HG03442 (cell line): Measurements from ENCODE around the gene CC2D2A.

ENCODE experiments used
- ATAC-seq: cut with Tn5 transposase; IDR thresholded peaks from one replicate; pipeline ENCODE4 v1.9.1; 2021; ENCODE audit warnings: mild to moderate bottlenecking, moderate library complexity; ENCODE audit not compliant: unreplicated experiment

Gene CC2D2A

GRCh38 chr4:15552557-15553362 lies 83.1 kb downstream of the CC2D2A start:
- no peak for ATAC-seq

GRCh38 chr4:15556511-15557092 lies 86.9 kb downstream of the CC2D2A start:
- no peak for ATAC-seq

- ATAC-seq = no peak
Observed at GRCh38 chr4:15557786-15558550, 88.3 kb downstream of the CC2D2A start.

DNA sequence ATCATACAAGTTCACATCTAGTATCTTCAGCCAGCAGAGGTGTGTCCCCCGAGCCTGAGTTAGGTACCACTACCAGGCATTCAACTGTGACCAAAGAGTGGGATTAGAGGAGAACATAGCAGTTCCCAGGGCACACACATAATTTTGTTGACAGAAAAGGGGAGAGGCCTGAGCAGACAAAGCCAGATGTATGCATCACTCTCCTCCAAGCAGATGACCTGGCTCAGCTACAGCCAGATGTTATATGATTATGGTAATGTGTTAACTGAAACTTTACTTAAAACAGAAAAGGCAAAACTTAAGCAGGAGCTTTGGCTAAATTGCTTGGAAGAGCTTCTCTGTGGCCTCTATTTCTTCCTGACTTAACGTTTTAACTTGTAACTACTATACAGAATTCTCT lies 88.9 kb downstream of the CC2D2A start:
- ATAC-seq = no peak

- no peak for ATAC-seq
Observed at GRCh38 chr4:15562114-15562513, 92.4 kb downstream of the CC2D2A start.

DNA sequence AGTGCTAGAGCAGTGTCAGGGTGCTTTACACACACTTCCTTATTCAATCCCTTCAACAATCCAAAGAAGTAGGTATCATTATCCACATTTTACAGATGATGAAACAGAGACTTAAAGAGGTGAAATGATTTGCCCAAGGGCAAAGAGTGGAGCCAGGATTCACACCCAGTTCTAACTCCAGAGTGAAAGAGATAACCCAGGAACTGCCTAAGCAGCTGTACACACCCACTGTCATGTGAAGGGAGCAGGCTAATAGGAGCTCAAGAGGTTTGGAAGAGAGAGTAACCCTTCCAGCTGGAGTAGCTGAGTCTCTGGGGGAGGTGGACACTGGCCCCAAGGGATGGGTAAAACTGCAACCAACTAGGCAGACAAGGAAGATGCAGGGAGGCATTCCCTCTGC lies 92.9 kb downstream of the CC2D2A start:
- ATAC-seq = no peak

DNA sequence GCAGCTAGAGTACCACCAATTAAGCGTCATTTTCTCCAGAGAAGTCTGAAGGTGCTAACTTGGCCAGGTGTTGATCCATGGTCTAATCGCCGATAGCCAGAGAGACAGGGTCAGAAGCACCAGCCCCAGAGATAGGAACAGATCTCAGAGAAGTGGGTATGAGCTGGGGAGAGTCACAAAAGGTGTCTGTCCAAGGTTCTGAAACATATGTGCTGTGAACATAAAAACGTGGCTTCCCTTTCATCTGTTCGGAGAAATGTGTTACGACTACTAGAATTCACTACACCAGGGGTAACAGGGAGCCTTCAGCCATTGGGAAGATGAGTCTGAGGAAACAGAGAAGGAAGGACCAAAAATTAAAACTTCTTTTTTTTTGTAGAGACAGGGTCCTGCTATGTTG lies 94.2 kb downstream of the CC2D2A start:
- no peak for ATAC-seq

GRCh38 chr4:15568821-15569220 lies 99.1 kb downstream of the CC2D2A start:
- ATAC-seq = no peak

DNA sequence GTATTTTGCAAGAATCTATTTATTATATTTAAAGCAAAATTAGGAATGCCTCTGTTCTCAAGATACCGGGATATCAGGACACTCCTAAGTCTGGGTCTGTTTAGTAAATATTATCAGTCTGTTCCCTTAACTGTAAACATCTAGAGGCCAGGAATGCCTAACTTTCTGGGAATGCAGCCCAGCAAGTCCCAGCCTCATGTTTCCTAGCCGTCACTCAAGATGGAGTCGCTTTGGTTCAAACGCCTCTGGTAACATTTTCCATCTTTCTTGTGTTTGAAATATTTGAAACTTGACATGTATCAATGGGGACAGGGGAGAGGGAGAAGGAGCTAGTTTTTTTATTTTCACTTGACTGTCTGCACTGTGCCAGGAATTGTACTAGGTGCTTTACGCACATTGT lies 100.1 kb downstream of the CC2D2A start:
- ATAC-seq = no peak

DNA sequence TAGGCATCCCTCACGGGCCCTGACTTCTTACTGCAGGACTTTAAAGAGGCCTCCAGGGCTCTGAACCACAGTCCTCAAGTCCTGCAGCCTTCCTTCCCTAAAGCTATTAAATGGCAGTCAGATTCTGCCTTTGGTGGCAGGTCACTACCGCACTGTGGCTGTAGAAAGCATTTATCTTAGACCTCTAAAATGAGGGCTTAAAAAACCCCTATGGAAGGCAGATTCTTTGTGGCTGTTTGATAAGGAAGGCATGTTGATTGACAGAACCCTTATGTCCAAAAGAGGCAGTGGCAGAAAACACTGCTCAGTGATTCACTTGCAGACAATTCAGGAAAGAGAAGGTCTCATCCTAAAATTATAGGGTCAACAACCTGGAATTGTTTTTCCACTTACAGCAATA lies 106.3 kb downstream of the CC2D2A start:
- no peak for ATAC-seq

DNA sequence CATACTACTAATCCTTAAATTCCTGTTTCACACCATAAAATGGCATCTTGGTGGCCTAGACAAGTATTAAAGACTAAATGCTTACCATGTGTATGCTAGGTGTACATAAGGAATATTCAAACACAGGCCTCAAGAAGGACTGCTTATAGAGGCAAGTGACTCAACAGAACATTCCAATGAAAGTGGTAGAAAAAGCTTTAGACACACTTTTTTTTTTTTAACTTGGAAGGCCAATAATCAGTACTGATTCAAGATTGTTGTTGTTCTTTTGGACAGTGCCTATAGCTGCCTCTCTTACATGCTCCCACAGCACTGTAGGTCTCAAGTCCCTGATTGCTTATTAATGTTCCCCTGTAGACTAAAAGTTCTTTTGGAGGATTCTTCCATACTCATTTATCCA lies 107.8 kb downstream of the CC2D2A start:
- ATAC-seq = no peak

DNA sequence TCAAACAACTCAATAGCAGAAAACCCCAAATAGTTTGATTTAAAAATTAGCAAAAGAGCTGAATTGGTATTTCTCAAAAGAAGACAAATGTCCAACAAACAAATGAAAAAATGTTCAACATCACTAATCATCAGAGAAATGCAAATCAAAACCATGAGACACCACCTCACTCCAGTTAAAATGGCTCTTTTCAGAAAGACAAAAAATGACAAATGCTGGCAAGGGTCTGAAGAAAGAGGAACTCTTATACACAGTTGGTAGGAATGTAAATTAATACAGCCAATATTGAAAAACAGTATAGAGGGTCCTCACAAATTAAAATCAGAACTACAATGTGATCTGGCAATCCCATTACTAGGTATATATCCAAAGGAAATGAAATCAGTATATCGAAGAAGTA lies 115.1 kb downstream of the CC2D2A start:
- ATAC-seq = no peak

DNA sequence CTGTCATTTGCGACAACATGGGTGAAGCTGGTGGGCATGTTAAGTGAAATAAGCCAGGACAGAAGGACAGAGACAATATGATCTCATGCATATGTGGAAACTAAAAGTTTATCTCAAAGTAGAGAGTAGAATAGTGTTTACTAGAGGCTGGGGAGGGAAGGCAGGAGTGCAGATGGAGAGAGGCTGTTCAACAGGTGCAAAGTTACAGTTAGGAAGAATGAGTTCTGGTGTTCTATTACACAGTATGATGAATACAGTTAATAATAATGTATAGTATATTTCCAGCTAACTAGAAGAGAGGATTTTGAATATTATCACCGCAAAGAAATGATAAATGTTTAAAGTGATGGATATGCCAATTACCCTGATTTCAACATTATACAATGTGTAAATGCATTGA lies 115.6 kb downstream of the CC2D2A start:
- ATAC-seq = no peak

GRCh38 chr4:15586066-15586465 lies 116.4 kb downstream of the CC2D2A start:
- ATAC-seq = no peak

DNA sequence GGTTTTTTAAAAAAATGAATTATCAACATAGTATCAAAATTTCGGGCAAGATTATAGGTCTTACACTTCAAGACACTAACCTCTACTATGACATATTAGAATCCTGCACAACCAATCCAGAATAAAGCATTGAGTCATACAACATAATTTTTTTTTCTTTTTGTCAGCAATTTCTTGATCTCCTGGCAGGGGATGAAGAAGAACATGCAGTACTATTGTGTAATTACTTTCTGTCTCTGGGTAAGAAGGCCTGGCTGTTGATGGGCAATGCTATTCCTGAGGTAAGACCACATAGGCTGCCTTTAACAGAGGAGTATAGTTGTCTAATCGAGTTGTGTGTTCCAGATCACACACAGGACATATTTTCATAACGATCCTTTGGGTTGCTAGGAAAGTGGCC lies 118.0 kb downstream of the CC2D2A start:
- ATAC-seq = no peak

DNA sequence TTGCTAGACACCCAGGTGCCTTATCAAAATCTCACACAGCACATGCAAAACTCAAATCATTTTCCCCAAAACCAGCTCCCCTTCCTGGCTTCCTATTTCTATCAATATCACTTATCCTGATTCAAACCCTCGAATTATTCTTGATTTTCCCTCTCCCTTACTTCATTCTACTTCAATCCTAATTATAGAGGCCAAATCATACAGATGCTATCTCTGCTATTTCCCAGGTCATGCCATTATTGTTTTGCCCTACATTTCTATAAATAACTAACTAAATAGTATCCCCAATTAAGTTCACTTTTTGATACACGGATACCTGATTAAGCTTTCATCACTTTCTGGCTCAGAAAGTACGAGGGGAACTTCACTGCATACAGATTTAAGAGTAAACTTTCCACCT lies 123.1 kb downstream of the CC2D2A start:
- no peak for ATAC-seq

GRCh38 chr4:15598644-15599043 lies 129.0 kb downstream of the CC2D2A start:
- ATAC-seq = no peak

DNA sequence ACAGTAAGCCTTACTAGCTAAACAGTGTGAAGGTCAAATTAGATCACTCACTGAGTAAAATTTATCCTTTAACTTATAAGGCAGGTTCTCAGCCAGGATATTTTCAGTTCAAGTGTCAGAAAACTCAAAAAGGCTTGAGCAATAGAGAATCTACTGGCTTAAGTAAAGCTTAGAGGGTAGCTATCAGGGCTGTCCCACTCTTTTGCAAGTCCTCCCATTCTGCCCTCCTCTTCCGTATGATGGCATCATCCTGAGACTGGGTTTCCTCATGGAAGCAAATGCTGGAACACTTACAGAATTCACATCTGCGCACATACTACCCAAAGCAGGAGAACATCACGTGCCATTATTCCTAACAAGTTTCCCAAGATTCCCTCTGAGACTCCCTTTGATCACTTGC lies 130.5 kb downstream of the CC2D2A start:
- ATAC-seq = no peak

- ATAC-seq = no peak
Observed at GRCh38 chr4:15601862-15602261, 132.2 kb downstream of the CC2D2A start.

GRCh38 chr4:15605537-15605936 lies 135.9 kb downstream of the CC2D2A start:
- ATAC-seq = no peak

DNA sequence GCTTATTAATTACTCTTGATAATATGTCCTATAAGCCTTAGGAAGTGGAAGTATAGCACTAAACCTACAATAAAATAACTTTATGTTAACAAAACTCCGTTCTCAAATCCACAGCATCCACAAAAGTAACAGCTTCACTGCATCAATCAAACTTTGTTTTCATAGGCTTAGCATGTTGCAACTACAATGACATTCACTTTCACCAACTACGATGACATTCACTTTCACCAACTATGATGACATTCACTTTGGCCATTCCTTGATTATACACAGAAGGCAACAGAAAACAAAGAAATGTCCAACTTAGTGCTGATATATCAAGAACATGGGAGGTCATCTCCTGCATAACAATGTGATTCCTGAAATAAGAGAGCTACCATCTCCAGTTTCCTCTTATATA lies 141.2 kb downstream of the CC2D2A start:
- no peak for ATAC-seq

- ATAC-seq = no peak
Observed at GRCh38 chr4:15612136-15612535, 142.5 kb downstream of the CC2D2A start.
